ENCODE data around the gene DPYSL3. TPM values are rescaled to one million over a fixed set of nuclear protein-coding genes. Genes with fewer than 3 reads are reported as not detected.

The DPYSL3 gene
- polyA plus RNA-seq, 1 donor (not counting 4 experiments of a cell fraction or from before 2014, with no cell fraction given), result 4.8 TPM

- Histone ChIP-seq H3K36me3 (ENCODE audit: control insufficient read depth in 2 of 2, extremely low read depth in 1 of 2, insufficient read depth in 2 of 2, low read length in 2 of 2) (no peaks in the 10 kb centered on the region), H4K20me1 (ENCODE audit: control insufficient read depth, extremely low read depth, insufficient read depth, low read length) (no peaks in the 10 kb centered on the region), H3K9me1 (ENCODE audit: control insufficient read depth, extremely low read depth, insufficient read depth, low read length) (no peaks in the 10 kb centered on the region), H3K4me3 (ENCODE audit: control insufficient read depth in 2 of 3, extremely low read depth in 1 of 3, insufficient read depth in 2 of 3, low read depth in 1 of 3, low read length in 3 of 3) (no peak overlapping the region), H3K4me2 (ENCODE audit: control insufficient read depth, extremely low read depth, insufficient read depth, low read depth, low read length) (no peak overlapping the region), H3K27me3 (ENCODE audit: control insufficient read depth, extremely low read depth, insufficient read depth, low read length) (no peaks in the 10 kb centered on the region), H3K9me3 (ENCODE audit: control insufficient read depth, low read depth, low read length) (no peaks in the 10 kb centered on the region), H3K27ac (ENCODE audit: control insufficient read depth, insufficient read depth, low read length) (no peak overlapping the region), H3K79me2 (ENCODE audit: control insufficient read depth, insufficient read depth, low read length) (no peaks in the 10 kb centered on the region), H3K9ac (ENCODE audit: control insufficient read depth, extremely low read depth, insufficient read depth, low read length) (no peak overlapping the region), H3K4me1 (ENCODE audit: control insufficient read depth, extremely low read depth, insufficient read depth, low read length) (no peaks in the 10 kb centered on the region), H2AFZ (ENCODE audit: control insufficient read depth, low read length) (no peak overlapping the region)
- dilution Hi-C loops (cut with MboI; ENCODE audit: extremely low pct_ligation_motif_present, low sequenced_read_pairs), result no loop called here
- FAIRE-seq (no peak), DNase-seq (ENCODE audit: low read depth, low spot score) (no peak)
- TF ChIP-seq EZH2 (IDR thresholded peaks at IDR 0.05; ENCODE audit: low read length), result no peak
- TF ChIP-seq CTCF (optimal IDR thresholded peaks at IDR 0.05 in 1 of 3, IDR thresholded peaks at IDR 0.05 in 1 of 3, conservative IDR thresholded peaks at IDR 0.05 in 1 of 3; ENCODE audit: extremely low read depth in 1 of 3, insufficient read depth in 2 of 3, low read length in 3 of 3), result no peak
Measured at GRCh38 chr5:147411359-147412319, 98.2 kb downstream of the DPYSL3 start.

- DNase-seq (ENCODE audit: low read depth, low spot score) (no peak), FAIRE-seq (no peak)
- H3K9me3 ChIP-seq (ENCODE audit: control insufficient read depth, low read depth, low read length), result no peaks in the 10 kb centered on the region
- H3K4me1 ChIP-seq (ENCODE audit: control insufficient read depth, extremely low read depth, insufficient read depth, low read length), result no peaks in the 10 kb centered on the region
- H3K36me3 ChIP-seq (ENCODE audit: control insufficient read depth in 2 of 2, extremely low read depth in 1 of 2, insufficient read depth in 2 of 2, low read length in 2 of 2), result no peaks in the 10 kb centered on the region
- H3K4me3 ChIP-seq (ENCODE audit: control insufficient read depth in 2 of 3, extremely low read depth in 1 of 3, insufficient read depth in 2 of 3, low read depth in 1 of 3, low read length in 3 of 3), result no peak overlapping the region
- dilution Hi-C loops (cut with MboI; ENCODE audit: extremely low pct_ligation_motif_present, low sequenced_read_pairs), result no loop called here
- no peaks in the 10 kb centered on the region for H3K79me2 ChIP-seq (ENCODE audit: control insufficient read depth, insufficient read depth, low read length)
- H3K9me1 ChIP-seq (ENCODE audit: control insufficient read depth, extremely low read depth, insufficient read depth, low read length), result no peaks in the 10 kb centered on the region
- no peak overlapping the region for H2AFZ ChIP-seq (ENCODE audit: control insufficient read depth, low read length)
- no peak for TF ChIP-seq CTCF (optimal IDR thresholded peaks at IDR 0.05 in 1 of 3, IDR thresholded peaks at IDR 0.05 in 1 of 3, conservative IDR thresholded peaks at IDR 0.05 in 1 of 3; ENCODE audit: extremely low read depth in 1 of 3, insufficient read depth in 2 of 3, low read length in 3 of 3)
- no peak for TF ChIP-seq EZH2 (IDR thresholded peaks at IDR 0.05; ENCODE audit: low read length)
- no peak overlapping the region for H3K27ac ChIP-seq (ENCODE audit: control insufficient read depth, insufficient read depth, low read length)
- no peak overlapping the region for H3K9ac ChIP-seq (ENCODE audit: control insufficient read depth, extremely low read depth, insufficient read depth, low read length)
- no peaks in the 10 kb centered on the region for H4K20me1 ChIP-seq (ENCODE audit: control insufficient read depth, extremely low read depth, insufficient read depth, low read length)
- H3K27me3 ChIP-seq (ENCODE audit: control insufficient read depth, extremely low read depth, insufficient read depth, low read length), result no peaks in the 10 kb centered on the region
- no peak overlapping the region for H3K4me2 ChIP-seq (ENCODE audit: control insufficient read depth, extremely low read depth, insufficient read depth, low read depth, low read length)
Measured at GRCh38 chr5:147410496-147411358, 99.1 kb downstream of the DPYSL3 start.
